HepG2 (cell line): ENCODE measurements around the gene BBS9. TPM values are rescaled to one million over a fixed set of nuclear protein-coding genes. Genes with fewer than 3 reads are reported as not detected.

Source experiments
- ATAC-seq: fragments of 200-7000 bp; cut with Tn5 transposase; 3 replicates; pipeline ENCODE4 v1.9.1; 2020; ENCODE audit warnings: mild to moderate bottlenecking, moderate library complexity
- BruUV-seq: library from RNA; stranded (reverse); fragments of 400-500 nt; replicated peaks from 2 replicates; lab custom pipeline; 2021; lab: Mats Ljungman, UMichigan
- CTCF ChIA-PET: fragments of 300-600 bp; formaldehyde crosslinking; extraction: SDS; loops from one replicate; lab custom pipeline; 2021; ENCODE audit warnings: low total read pairs, inconsistent platforms, low intra/inter-chr PET ratio; lab: Yijun Ruan, JAX
- POLR2A ChIA-PET: fragments of 350-600 bp; sonication (Branson Sonifier 250); formaldehyde crosslinking; loops from one replicate; lab custom pipeline; 2020; ENCODE audit warnings: antibody characterized with exemption, inconsistent platforms; lab: Yijun Ruan, JAX
- DNase-seq: peaks from one replicate; pipeline ENCODE4 v3.0.0-alpha.2; 2015; ENCODE audit warnings: low spot score
- FAIRE-seq: peaks from 3 replicates; lab custom pipeline; 2011; peaks lifted over from hg19 to GRCh38; lab: Jason Lieb, UNC
- H2AFZ ChIP-seq: one replicate; pipeline ENCODE4 v1.6.1; 2011; ENCODE audit warnings: low read length, inconsistent platforms
- H3K27ac ChIP-seq: fragments of 300-600 bp; 3 replicates; pipeline ENCODE4 v1.8.0; 2011; ENCODE audit warnings: mixed run types, mild to moderate bottlenecking, mixed read lengths, low read length, inconsistent platforms; ENCODE audit not compliant: insufficient read depth; ENCODE audit errors: extremely low read length
- H3K27me3 ChIP-seq, 2 experiments: fragments of 200-600 bp in 1 of 2; 2 replicates in 1 of 2; 3 replicates in 1 of 2; pipeline versions ENCODE4 v1.6.0 to v1.8.0; 2011; ENCODE audit warnings: low read length in 2 of 2, mild to moderate bottlenecking in 2 of 2, moderate library complexity in 2 of 2, inconsistent platforms in 1 of 2; ENCODE audit not compliant: insufficient read depth in 2 of 2, control insufficient read depth in 1 of 2
- H3K36me3 ChIP-seq, 2 experiments: fragments of 200-600 bp in 1 of 2; replicated peaks in 1 of 2; 2 replicates in 1 of 2; 3 replicates in 1 of 2; pipeline versions ENCODE4 v1.5.1 to v1.8.0; 2011; ENCODE audit warnings: low read length in 2 of 2, inconsistent platforms in 1 of 2; ENCODE audit not compliant: insufficient read depth in 2 of 2, control insufficient read depth in 1 of 2
- H3K4me1 ChIP-seq: 2 replicates; pipeline ENCODE4 v1.5.1; 2012; ENCODE audit warnings: low read length, inconsistent platforms; ENCODE audit not compliant: insufficient read depth
- H3K4me2 ChIP-seq: 2 replicates; pipeline ENCODE4 v1.6.0; 2011; ENCODE audit warnings: low read depth, low read length, inconsistent platforms
- H3K4me3 ChIP-seq, 3 experiments: fragments of 200-600 bp in 1 of 3; sonication (generic), shearing (Covaris generic) in 1 of 3; replicated peaks in 1 of 3; 2 replicates each; pipeline ENCODE4 v1.5.1; 2011 to 2016; ENCODE audit warnings: low read length in 3 of 3, inconsistent platforms in 2 of 3, low read depth in 2 of 3, mild to moderate bottlenecking in 2 of 3, control low read depth in 1 of 3, mixed read lengths in 1 of 3; ENCODE audit not compliant: insufficient read depth in 1 of 3
- H3K79me2 ChIP-seq: one replicate; pipeline ENCODE4 v1.6.1; 2011; ENCODE audit warnings: low read length, inconsistent platforms; ENCODE audit not compliant: insufficient read depth
- H3K9ac ChIP-seq: 2 replicates; pipeline ENCODE4 v1.6.0; 2011; ENCODE audit warnings: mild to moderate bottlenecking, low read depth, low read length, inconsistent platforms; ENCODE audit not compliant: insufficient read depth
- H3K9me3 ChIP-seq: 2 replicates; pipeline ENCODE4 v1.5.1; 2012; ENCODE audit warnings: mild to moderate bottlenecking, low read length
- H4K20me1 ChIP-seq: 2 replicates; pipeline ENCODE4 v1.6.0; 2011; ENCODE audit warnings: inconsistent platforms, mild to moderate bottlenecking, low read length, moderate library complexity; ENCODE audit not compliant: insufficient read depth
- BHLHE40 ChIP-seq: IDR thresholded peaks from 2 replicates; pipeline ENCODE4 v1.6.1; 2011; ENCODE audit warnings: low read length, improper control_type of control experiment
- FLYWCH1 ChIP-seq: sonication (generic); formaldehyde crosslinking; IDR thresholded peaks from 2 replicates; pipeline ENCODE4 v1.8.1; 2023; ENCODE audit warnings: mild to moderate bottlenecking, missing genetic modification reagents
- HNRNPL ChIP-seq: fragments of 200-400 bp; formaldehyde crosslinking; IDR thresholded peaks from 2 replicates; pipeline ENCODE4 v1.6.1; 2017; ENCODE audit warnings: mild to moderate bottlenecking, low read depth, low read length
- IKZF4 ChIP-seq: sonication (generic); formaldehyde crosslinking; IDR thresholded peaks from 2 replicates; pipeline ENCODE4 v1.5.1; 2020; ENCODE audit warnings: borderline replicate concordance, mild to moderate bottlenecking, low read depth, missing genetic modification reagents; ENCODE audit errors: not compliant biosample characterization
- IRF1 ChIP-seq: sonication (generic); formaldehyde crosslinking; IDR thresholded peaks from 2 replicates; pipeline ENCODE4 v1.4.0; 2020; ENCODE audit warnings: low read depth, mild to moderate bottlenecking, missing genetic modification reagents
- NFE2 ChIP-seq: sonication (generic); formaldehyde crosslinking; IDR thresholded peaks from 2 replicates; pipeline ENCODE4 v1.4.0; 2020; ENCODE audit warnings: missing genetic modification reagents
- PPARG ChIP-seq: conservative IDR thresholded peaks from 2 replicates; pipeline ENCODE4 v1.6.1; 2016; ENCODE audit warnings: missing biosample characterization, missing genetic modification reagents
- SRF ChIP-seq: IDR thresholded peaks from 2 replicates; pipeline ENCODE4 v1.6.1; 2011; ENCODE audit warnings: mild to moderate bottlenecking, low read depth, low read length, moderate library complexity
- TGIF2 ChIP-seq: IDR thresholded peaks from 2 replicates; pipeline ENCODE4 v1.6.1; 2016; ENCODE audit warnings: control low read depth, missing compliant biosample characterization
- ZBTB2 ChIP-seq: sonication (generic); formaldehyde crosslinking; IDR thresholded peaks from 2 replicates; pipeline ENCODE4 v1.8.0; 2022; ENCODE audit warnings: low read depth, missing genetic modification reagents
- ZBTB4 ChIP-seq: sonication (generic); formaldehyde crosslinking; IDR thresholded peaks from 2 replicates; pipeline ENCODE4 v1.4.0; 2020; ENCODE audit warnings: missing genetic modification reagents, mild to moderate bottlenecking, borderline replicate concordance
- ZBTB44 ChIP-seq: sonication (generic); formaldehyde crosslinking; IDR thresholded peaks from 2 replicates; pipeline ENCODE4 v1.4.0; 2020; ENCODE audit warnings: missing genetic modification reagents
- ZEB1 ChIP-seq: IDR thresholded peaks from 2 replicates; pipeline ENCODE4 v1.6.1; 2012; ENCODE audit warnings: mild to moderate bottlenecking, low read depth, inconsistent platforms; ENCODE audit not compliant: insufficient replicate concordance
- ZFX ChIP-seq: sonication (generic); formaldehyde crosslinking; IDR thresholded peaks from 2 replicates; pipeline ENCODE4 v1.4.0; 2020; ENCODE audit warnings: mild to moderate bottlenecking, low read depth, missing genetic modification reagents, moderate library complexity
- WGBS: methylation state at CpG from one replicate; pipeline ENCODE4 v1.1.6; 2017; ENCODE audit warnings: low lambda C conversion rate; 5-methylcytosine and 5-hydroxymethylcytosine counted together
- in situ Hi-C: cut with HindIII; loops from 2 replicates; pipeline ENCODE4 v1.10.0; 2017; ENCODE audit warnings: low pct_unique_long_range_greater_than_20kb; ENCODE audit not compliant: extremely low pct_ligation_motif_present
- intact Hi-C: fragments of 100-400 bp; cut with micrococcal nuclease; formaldehyde crosslinking; loops from one replicate; pipeline ENCODE4 v1.10.0; 2022; ENCODE audit not compliant: unreplicated experiment
- polyA plus RNA-seq, 8 experiments: library from polyadenylated mRNA; depleted of rRNA in 3 of 8; stranded (reverse) in 7 of 8; unstranded in 1 of 8; fragments of >200 nt; fragmentation: Illumina TruSeq in 4 of 8; extraction: Trizol in 4 of 8; gene quantifications; 2 replicates each; pipeline versions ENCODE4 v1.2.1 to v1.2.3, GENCODE V29; 2011 to 2016; ENCODE audit warnings: low read depth in 4 of 8, missing spikeins in 1 of 8, mixed read lengths in 1 of 8; ENCODE audit not compliant: insufficient read depth in 1 of 8
- total RNA-seq, 5 experiments: library from RNA; depleted of rRNA; stranded (reverse); fragments of >200 nt; fragmentation: Illumina TruSeq; extraction: Trizol; gene quantifications; 2 replicates each; pipeline ENCODE4 v1.2.3, GENCODE V29; 2016; ENCODE audit warnings: low read depth in 1 of 5

Gene BBS9
- total and polyA plus RNA-seq, 2 of the 13 experiments (the other 11 are each of a cell fraction or from before 2014, with no cell fraction given) = 5.1 to 7.8 TPM

GRCh38 chr7:33503014-33503413, 373.6 kb downstream of the BBS9 start:
- ATAC-seq = no peak
- 66% methylated on average over 9 of the region's 9 CpGs for WGBS
- H2AFZ ChIP-seq = no peak overlapping the region
- no peak for TF ChIP-seq IRF1 (CRISPR knock-in tag)
- TF ChIP-seq ZBTB2 (CRISPR knock-in tag) = no peak
- TF ChIP-seq FLYWCH1 = no peak
- TF ChIP-seq TGIF2 (CRISPR knock-in tag) = no peak
- no peak for TF ChIP-seq IKZF4 (CRISPR knock-in tag)
- TF ChIP-seq ZBTB44 (CRISPR knock-in tag) = no peak
- TF ChIP-seq NFE2 (CRISPR knock-in tag) = no peak
- TF ChIP-seq BHLHE40 = no peak
- no peak for TF ChIP-seq ZEB1
- TF ChIP-seq PPARG (CRISPR knock-in tag) = no peak
- no peak for TF ChIP-seq HNRNPL
- no peak for TF ChIP-seq SRF
- no peak for TF ChIP-seq ZFX (CRISPR knock-in tag)
- TF ChIP-seq ZBTB4 = no peak
- intact Hi-C loops (no loop called here), in situ Hi-C loops (no loop called here)
- no peaks in the 10 kb centered on the region for H4K20me1 ChIP-seq
- BruUV-seq = no TSS peak
- no peak for DNase-seq
- POLR2A ChIA-PET = no interaction called here
- no peaks in the 10 kb centered on the region for H3K9me3 ChIP-seq
- H3K4me1 ChIP-seq = peaks cover 12% of the 10 kb centered on the region; the same call in 1 of the 2 replicates
- no peaks in the 10 kb centered on the region for H3K27me3 ChIP-seq
- no peaks in the 10 kb centered on the region for H3K36me3 ChIP-seq
- H3K9ac ChIP-seq = no peak overlapping the region
- no peak overlapping the region for H3K27ac ChIP-seq
- CTCF ChIA-PET = no interaction called here
- H3K79me2 ChIP-seq = no peaks in the 10 kb centered on the region
- H3K4me2 ChIP-seq = no peak overlapping the region
- H3K4me3 ChIP-seq = no peak overlapping the region
- FAIRE-seq = no peak
